WTC11 (cell line): ENCODE results near the gene PFKM.

ENCODE experiments used
- ARID4B ChIP-seq: sonication (generic); formaldehyde crosslinking; IDR thresholded peaks from 2 replicates; pipeline ENCODE4 v1.8.0; 2023; ENCODE audit warnings: missing genetic modification reagents, mild to moderate bottlenecking, borderline replicate concordance
- ATF6 ChIP-seq: sonication (generic); formaldehyde crosslinking; IDR thresholded peaks from 2 replicates; pipeline ENCODE4 v1.8.1; 2023; ENCODE audit warnings: mild to moderate bottlenecking, missing genetic modification reagents
- ESRRA ChIP-seq: sonication (generic); formaldehyde crosslinking; IDR thresholded peaks from 2 replicates; pipeline ENCODE4 v1.8.1; 2022; ENCODE audit warnings: mild to moderate bottlenecking, missing genetic modification reagents, borderline replicate concordance
- ETV6 ChIP-seq: sonication (generic); formaldehyde crosslinking; IDR thresholded peaks from 2 replicates; pipeline ENCODE4 v1.8.1; 2022; ENCODE audit warnings: mild to moderate bottlenecking, missing genetic modification reagents
- NFYB ChIP-seq: sonication (generic); formaldehyde crosslinking; conservative IDR thresholded peaks from 2 replicates; pipeline ENCODE4 v1.8.0; 2022; ENCODE audit warnings: low read depth, missing genetic modification reagents
- NR2C2 ChIP-seq: sonication (generic); formaldehyde crosslinking; IDR thresholded peaks from 2 replicates; pipeline ENCODE4 v1.8.0; 2022; ENCODE audit warnings: mild to moderate bottlenecking, missing genetic modification reagents
- SP1 ChIP-seq: sonication (generic); formaldehyde crosslinking; conservative IDR thresholded peaks from 2 replicates; pipeline ENCODE4 v1.8.1; 2022; ENCODE audit warnings: missing genetic modification reagents
- ZMAT4 ChIP-seq: fragments of 250-450 bp; sonication (Bioruptor Pico); IDR thresholded peaks from 2 replicates; pipeline ENCODE4 v1.9.0; 2021; ENCODE audit warnings: mild to moderate bottlenecking
- ZNF121 ChIP-seq: sonication (generic); formaldehyde crosslinking; IDR thresholded peaks from 2 replicates; pipeline ENCODE4 v1.8.0; 2023; ENCODE audit warnings: missing genetic modification reagents
- ZNF416 ChIP-seq: fragments of 250-450 bp; sonication (Bioruptor Pico); IDR thresholded peaks from 2 replicates; pipeline ENCODE4 v1.9.0; 2021; ENCODE audit warnings: mild to moderate bottlenecking, inconsistent platforms
- TF ChIP-seq, protein P1 (sequence below): sonication (generic); formaldehyde crosslinking; IDR thresholded peaks from 2 replicates; pipeline ENCODE4 v1.8.1; 2023; ENCODE audit warnings: mild to moderate bottlenecking, missing genetic modification reagents
- TF ChIP-seq, protein P2 (sequence below): fragments of 200-600 bp; IDR thresholded peaks from 2 replicates; pipeline ENCODE4 v1.8.0; 2022; ENCODE audit warnings: antibody characterized with exemption
- TF ChIP-seq, protein P3 (sequence below): sonication (generic); formaldehyde crosslinking; IDR thresholded peaks from 2 replicates; pipeline ENCODE4 v1.8.1; 2023; ENCODE audit warnings: mild to moderate bottlenecking, missing genetic modification reagents, borderline replicate concordance

DNA sequence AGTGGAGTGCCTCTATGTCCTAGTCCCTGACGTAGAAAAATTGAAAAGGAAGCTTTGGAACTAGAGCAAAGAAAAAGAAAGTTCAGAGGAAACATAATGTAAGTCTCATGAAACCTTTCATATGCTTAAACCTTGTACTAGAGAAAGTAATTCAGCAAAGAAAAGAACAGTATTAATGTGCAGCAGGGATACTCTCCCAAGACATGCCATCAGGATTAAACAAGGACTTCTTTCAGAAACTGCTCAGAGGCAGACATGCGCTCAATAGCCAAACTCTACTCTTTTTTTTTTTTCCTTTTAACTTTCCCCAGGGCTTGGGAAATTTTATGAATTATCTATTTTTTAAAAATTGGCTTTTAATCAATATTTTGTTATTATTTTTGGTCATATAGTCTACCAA is 45.3 kb downstream of the PFKM start:
- TF ChIP-seq, protein P1, sequence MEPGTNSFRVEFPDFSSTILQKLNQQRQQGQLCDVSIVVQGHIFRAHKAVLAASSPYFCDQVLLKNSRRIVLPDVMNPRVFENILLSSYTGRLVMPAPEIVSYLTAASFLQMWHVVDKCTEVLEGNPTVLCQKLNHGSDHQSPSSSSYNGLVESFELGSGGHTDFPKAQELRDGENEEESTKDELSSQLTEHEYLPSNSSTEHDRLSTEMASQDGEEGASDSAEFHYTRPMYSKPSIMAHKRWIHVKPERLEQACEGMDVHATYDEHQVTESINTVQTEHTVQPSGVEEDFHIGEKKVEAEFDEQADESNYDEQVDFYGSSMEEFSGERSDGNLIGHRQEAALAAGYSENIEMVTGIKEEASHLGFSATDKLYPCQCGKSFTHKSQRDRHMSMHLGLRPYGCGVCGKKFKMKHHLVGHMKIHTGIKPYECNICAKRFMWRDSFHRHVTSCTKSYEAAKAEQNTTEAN (CRISPR knock-in tag): no peak
- TF ChIP-seq ARID4B (CRISPR knock-in tag) (no peak), ESRRA (CRISPR knock-in tag) (no peak), NR2C2 (CRISPR knock-in tag) (no peak), SP1 (CRISPR knock-in tag) (no peak), ZNF416 (no peak), NFYB (CRISPR knock-in tag) (no peak), ZNF121 (CRISPR knock-in tag) (no peak), ATF6 (CRISPR knock-in tag) (no peak), ETV6 (CRISPR knock-in tag) (no peak), ZMAT4 (no peak)
- TF ChIP-seq, protein P2, sequence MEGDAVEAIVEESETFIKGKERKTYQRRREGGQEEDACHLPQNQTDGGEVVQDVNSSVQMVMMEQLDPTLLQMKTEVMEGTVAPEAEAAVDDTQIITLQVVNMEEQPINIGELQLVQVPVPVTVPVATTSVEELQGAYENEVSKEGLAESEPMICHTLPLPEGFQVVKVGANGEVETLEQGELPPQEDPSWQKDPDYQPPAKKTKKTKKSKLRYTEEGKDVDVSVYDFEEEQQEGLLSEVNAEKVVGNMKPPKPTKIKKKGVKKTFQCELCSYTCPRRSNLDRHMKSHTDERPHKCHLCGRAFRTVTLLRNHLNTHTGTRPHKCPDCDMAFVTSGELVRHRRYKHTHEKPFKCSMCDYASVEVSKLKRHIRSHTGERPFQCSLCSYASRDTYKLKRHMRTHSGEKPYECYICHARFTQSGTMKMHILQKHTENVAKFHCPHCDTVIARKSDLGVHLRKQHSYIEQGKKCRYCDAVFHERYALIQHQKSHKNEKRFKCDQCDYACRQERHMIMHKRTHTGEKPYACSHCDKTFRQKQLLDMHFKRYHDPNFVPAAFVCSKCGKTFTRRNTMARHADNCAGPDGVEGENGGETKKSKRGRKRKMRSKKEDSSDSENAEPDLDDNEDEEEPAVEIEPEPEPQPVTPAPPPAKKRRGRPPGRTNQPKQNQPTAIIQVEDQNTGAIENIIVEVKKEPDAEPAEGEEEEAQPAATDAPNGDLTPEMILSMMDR: no peak
- TF ChIP-seq, protein P3, sequence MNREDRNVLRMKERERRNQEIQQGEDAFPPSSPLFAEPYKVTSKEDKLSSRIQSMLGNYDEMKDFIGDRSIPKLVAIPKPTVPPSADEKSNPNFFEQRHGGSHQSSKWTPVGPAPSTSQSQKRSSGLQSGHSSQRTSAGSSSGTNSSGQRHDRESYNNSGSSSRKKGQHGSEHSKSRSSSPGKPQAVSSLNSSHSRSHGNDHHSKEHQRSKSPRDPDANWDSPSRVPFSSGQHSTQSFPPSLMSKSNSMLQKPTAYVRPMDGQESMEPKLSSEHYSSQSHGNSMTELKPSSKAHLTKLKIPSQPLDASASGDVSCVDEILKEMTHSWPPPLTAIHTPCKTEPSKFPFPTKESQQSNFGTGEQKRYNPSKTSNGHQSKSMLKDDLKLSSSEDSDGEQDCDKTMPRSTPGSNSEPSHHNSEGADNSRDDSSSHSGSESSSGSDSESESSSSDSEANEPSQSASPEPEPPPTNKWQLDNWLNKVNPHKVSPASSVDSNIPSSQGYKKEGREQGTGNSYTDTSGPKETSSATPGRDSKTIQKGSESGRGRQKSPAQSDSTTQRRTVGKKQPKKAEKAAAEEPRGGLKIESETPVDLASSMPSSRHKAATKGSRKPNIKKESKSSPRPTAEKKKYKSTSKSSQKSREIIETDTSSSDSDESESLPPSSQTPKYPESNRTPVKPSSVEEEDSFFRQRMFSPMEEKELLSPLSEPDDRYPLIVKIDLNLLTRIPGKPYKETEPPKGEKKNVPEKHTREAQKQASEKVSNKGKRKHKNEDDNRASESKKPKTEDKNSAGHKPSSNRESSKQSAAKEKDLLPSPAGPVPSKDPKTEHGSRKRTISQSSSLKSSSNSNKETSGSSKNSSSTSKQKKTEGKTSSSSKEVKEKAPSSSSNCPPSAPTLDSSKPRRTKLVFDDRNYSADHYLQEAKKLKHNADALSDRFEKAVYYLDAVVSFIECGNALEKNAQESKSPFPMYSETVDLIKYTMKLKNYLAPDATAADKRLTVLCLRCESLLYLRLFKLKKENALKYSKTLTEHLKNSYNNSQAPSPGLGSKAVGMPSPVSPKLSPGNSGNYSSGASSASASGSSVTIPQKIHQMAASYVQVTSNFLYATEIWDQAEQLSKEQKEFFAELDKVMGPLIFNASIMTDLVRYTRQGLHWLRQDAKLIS (CRISPR knock-in tag): no peak
